Fibroblast of pulmonary artery (primary cell): ENCODE measurements around the gene PCSK2.

Experiments used
- DNase-seq: peaks from one replicate; pipeline ENCODE4 v3.0.0-alpha.2; 2010; ENCODE audit warnings: low read depth
- H3K4me3 ChIP-seq: replicated peaks from 2 replicates; pipeline ENCODE4 v1.5.1; 2011; ENCODE audit warnings: low read depth, mild to moderate bottlenecking, control low read depth, low read length, moderate library complexity
- TF ChIP-seq, protein P1 (sequence below): IDR thresholded peaks from 2 replicates; pipeline ENCODE4 v1.5.1; 2011; ENCODE audit warnings: mild to moderate bottlenecking, control low read depth, low read length, inconsistent platforms; ENCODE audit errors: missing control alignments

The PCSK2 gene

DNA sequence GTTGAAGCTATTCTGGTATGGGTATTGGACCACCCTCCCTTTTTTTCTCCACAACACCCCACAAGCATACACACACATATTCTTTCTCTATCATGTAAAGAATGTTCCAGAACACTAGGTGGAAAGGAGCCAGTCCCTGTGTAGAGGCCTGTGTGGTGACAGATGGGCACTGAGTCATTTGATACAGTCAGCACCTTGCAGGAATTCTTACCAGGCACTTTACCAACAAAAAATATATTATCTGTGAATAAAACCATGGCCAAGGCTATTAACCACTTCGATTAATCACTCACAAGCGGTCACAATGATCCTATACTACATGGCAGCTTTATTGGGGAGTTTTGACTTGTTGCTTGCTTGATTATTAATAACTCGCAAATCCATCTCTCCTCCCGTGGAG is 154.9 kb downstream of the PCSK2 start:
- no peak overlapping the region for H3K4me3 ChIP-seq
- TF ChIP-seq, protein P1, sequence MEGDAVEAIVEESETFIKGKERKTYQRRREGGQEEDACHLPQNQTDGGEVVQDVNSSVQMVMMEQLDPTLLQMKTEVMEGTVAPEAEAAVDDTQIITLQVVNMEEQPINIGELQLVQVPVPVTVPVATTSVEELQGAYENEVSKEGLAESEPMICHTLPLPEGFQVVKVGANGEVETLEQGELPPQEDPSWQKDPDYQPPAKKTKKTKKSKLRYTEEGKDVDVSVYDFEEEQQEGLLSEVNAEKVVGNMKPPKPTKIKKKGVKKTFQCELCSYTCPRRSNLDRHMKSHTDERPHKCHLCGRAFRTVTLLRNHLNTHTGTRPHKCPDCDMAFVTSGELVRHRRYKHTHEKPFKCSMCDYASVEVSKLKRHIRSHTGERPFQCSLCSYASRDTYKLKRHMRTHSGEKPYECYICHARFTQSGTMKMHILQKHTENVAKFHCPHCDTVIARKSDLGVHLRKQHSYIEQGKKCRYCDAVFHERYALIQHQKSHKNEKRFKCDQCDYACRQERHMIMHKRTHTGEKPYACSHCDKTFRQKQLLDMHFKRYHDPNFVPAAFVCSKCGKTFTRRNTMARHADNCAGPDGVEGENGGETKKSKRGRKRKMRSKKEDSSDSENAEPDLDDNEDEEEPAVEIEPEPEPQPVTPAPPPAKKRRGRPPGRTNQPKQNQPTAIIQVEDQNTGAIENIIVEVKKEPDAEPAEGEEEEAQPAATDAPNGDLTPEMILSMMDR = no peak
- DNase-seq = no peak

DNA sequence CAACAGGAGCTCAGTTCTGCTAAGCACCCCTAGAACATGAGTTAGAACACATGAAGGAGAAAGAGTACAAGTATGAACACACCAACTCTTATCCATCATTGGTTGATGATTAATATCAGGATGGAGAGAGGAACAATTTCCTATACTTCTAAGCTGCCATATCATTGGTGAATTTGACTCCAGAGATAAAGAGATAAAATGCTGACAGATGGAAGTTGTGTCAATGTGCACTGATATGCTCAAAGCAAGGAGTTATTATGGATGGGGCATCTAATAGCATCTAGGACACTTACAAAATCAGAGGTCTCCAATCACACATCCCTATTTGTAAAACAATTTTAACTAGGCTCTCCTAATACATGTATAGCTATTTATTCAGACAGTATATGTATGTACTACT is 159.0 kb downstream of the PCSK2 start:
- no peak overlapping the region for H3K4me3 ChIP-seq
- TF ChIP-seq, protein P1 = no peak
- DNase-seq = no peak

DNA sequence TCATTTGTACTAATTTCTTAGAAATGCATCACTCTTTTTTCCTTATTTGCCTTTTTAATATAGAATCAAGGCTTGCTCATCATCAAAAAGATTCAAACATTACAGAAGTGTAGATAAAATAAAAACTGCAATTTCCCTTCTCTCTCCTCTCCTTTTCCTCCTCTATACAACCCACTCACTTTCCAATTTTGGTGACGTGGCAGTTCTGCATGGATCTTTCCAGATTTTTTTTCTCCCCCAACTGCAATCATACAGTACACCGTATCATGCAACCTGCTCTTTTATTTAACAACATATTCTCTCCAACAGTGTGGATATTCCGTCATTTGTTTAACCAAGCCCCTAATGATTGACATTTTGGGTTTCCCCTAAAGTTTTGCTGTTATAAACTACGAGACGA is 163.8 kb downstream of the PCSK2 start:
- TF ChIP-seq, protein P1 = no peak
- no peak for DNase-seq
- H3K4me3 ChIP-seq = no peak overlapping the region

DNA sequence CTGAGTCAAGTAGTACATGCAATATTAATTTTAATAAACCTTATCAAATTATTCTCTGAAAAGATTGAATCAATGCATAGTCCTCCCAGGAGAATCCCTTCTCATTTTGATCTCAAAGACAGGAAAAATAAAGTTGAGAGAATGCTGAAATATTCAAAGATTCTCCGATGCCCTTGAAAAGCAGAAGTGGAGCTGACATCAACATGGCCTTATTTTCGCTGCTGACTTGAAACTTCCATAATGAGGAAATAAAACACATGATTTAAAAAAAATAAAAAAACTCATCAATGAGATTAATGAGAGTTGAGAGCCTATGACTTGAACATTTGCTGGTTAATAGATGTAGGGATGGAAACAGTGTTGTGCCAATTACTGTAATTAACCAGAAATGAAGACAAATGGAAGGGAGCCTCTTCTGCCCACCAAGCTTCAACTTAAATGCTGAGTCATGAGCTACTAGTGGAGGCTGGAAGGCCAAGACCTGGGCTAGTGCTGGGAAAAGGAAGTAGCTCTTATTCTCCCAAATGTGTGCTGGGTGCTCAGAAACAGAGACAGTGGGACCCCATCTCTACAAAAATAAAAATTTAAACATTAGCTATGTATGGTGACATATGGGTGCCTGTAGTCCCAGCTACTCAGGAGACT is 164.4 kb downstream of the PCSK2 start:
- TF ChIP-seq, protein P1 = no peak
- no peak overlapping the region for H3K4me3 ChIP-seq
- DNase-seq = no peak

DNA sequence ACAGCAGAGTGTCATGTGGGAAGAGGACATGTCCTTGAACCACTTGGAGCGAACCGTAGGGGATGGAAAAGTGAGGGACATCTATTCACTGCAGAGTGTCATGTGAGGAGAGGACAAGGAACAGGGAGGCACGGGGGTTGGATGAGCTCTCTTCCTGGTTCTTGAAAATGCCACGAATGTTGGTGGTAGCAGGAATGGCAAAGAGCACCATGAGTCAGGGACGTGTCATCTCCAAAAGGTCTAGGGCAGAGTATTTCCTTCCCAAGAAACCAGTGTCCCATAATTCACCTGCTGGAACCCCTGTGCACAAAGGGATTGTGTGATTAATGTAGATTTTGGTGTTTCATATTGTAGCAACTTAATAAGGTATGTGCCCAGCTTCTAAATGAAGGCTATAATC is 167.6 kb downstream of the PCSK2 start:
- H3K4me3 ChIP-seq = no peak overlapping the region
- TF ChIP-seq, protein P1 = no peak
- DNase-seq = no peak

DNA sequence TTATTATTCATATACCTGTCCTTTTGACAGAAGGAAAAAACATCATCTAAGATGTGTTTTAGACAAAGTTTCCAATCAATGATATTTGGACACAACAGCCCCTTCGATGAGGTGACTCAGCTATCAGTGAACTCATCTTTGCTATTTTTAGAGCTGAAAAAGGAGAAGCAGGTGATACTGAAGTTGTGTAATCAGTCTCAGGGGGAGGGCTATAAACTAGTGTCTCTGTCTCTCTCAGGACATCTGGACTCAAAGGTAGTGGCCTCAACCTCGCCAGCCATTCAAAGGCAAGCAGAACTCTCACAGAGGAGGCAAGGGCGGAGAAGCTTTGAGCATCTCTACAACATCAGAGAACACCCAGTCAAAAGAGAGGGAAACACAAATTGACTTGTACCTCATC is 168.9 kb downstream of the PCSK2 start:
- TF ChIP-seq, protein P1 = no peak
- DNase-seq = no peak

DNA sequence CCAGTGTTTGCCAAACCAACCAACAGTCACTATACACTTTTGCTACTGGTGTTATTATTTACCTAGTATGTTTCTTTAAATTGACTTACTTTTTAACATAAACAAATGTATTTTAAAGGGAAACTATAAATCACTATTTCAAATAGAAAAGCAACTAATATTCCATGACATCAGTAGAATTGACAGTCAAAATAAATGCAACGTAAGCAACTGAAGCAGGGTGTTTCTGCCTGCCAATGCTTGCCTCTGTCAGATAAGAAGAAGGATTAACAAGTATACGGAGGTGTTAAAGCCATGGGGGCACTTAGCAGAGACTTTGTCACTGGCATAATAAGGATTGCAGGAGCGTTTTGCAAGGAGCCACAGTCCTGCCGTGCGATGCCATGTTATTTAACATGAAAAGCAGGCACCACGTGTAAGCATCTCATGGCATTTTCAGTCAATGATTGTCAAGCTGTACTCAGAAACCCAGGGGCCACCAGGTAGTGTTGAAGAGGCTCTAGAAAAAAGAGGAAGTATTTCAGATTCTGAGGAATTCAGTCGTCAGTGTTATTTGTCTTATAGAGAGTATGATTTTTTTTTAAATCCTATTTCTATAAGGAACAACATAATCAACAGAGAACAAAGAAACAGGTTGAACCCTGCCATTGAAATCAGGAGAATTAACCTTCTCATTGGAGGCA is 172.6 kb downstream of the PCSK2 start:
- TF ChIP-seq, protein P1 = no peak
- H3K4me3 ChIP-seq = no peak overlapping the region
- DNase-seq = no peak

More for the DNA sequence above, 168.9 kb downstream of the PCSK2 start:
- no peak overlapping the region for H3K4me3 ChIP-seq
